ENCODE measurements around the gene SLC22A14.
"Not testable (repeated sequence)": the region's sequence is repeated elsewhere in the genome, so short reads cannot be mapped to it uniquely, and the experiment has no call there.

SLC22A14 gene

DNA sequence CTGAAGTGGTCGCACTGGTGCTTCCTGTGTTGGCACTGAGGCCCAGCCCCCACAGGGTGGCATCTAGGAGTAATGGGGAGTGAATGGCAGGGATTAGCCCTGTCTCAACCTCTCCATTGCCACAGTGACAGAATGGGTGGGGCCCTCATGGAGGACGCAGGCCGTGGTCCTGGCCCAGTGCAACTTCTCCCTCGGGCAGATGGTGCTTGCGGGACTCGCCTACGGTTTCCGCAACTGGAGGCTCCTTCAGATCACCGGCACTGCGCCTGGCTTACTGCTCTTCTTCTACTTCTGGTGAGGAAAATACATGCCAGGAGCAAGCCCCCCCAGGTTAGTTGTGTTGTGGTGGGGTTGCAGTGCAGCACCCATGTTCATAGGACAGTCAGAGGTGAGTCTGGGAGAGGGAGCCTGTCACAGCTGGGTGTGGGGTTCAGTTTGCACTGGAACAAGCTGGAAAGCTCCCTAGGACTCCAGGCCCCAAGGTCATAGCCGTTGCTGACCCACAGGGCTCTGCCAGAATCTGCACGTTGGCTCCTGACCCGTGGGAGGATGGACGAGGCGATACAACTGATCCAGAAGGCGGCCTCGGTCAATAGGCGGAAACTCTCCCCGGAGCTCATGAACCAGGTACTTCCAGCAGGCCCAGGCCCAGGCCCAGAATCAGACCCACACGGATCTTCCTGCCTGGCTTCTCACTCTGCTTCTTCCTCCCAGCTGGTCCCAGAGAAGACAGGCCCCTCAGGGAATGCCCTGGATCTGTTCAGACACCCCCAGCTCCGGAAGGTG, 7.0 kb upstream of the SLC22A14 start:
- FAIRE-seq: no peak

DNA sequence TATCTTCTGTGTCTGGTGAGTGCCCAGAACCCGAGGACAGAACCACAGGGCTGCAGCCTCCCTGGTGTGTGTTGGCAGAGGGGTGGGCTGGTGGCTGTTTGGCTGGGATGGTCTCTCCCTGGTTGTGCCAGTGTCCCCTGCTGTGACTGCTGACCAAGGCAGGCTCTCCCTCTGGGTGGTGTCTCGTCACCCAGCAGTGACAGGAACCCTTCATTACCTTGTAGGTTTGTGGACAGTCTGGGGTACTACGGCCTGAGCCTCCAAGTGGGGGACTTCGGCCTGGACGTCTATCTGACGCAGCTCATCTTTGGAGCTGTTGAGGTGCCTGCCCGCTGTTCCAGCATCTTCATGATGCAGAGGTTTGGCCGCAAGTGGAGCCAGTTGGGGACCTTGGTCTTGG, 6.4 kb upstream of the SLC22A14 start:
- FAIRE-seq: no peak

GRCh38 chr3:38276081-38276916, 5.8 kb upstream of the SLC22A14 start:
- FAIRE-seq: no peak

DNA sequence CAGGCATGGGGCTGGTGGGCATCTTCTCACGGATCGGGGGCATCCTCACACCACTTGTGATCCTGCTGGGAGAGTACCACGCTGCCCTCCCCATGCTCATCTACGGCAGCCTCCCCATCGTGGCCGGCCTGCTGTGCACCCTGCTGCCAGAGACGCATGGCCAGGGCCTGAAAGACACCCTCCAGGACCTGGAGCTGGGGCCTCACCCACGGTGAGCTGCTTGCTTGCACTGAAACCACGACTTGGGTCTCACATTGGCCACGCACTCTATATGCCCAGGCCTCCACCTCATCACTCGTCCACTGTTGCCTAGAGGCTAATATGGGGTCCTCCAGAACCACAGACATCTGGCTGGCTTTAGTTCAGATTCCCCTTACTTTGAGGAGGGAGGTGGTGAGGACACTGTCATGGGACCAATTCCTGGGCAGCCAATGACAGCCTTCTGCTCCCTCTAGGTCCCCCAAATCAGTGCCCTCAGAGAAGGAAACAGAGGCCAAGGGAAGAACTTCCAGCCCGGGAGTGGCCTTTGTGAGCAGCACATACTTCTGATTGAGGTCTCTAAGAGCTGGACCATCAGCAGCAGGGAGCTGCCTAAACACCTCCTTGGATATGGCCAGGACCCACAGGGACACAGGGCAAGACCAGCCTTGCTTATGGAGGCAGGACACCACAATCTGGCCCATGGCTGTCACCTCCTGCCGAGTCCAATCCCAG, 5.0 kb upstream of the SLC22A14 start:
- FAIRE-seq: no peak

GRCh38 chr3:38278841-38279240, 3.3 kb upstream of the SLC22A14 start:
- no peak for FAIRE-seq

DNA sequence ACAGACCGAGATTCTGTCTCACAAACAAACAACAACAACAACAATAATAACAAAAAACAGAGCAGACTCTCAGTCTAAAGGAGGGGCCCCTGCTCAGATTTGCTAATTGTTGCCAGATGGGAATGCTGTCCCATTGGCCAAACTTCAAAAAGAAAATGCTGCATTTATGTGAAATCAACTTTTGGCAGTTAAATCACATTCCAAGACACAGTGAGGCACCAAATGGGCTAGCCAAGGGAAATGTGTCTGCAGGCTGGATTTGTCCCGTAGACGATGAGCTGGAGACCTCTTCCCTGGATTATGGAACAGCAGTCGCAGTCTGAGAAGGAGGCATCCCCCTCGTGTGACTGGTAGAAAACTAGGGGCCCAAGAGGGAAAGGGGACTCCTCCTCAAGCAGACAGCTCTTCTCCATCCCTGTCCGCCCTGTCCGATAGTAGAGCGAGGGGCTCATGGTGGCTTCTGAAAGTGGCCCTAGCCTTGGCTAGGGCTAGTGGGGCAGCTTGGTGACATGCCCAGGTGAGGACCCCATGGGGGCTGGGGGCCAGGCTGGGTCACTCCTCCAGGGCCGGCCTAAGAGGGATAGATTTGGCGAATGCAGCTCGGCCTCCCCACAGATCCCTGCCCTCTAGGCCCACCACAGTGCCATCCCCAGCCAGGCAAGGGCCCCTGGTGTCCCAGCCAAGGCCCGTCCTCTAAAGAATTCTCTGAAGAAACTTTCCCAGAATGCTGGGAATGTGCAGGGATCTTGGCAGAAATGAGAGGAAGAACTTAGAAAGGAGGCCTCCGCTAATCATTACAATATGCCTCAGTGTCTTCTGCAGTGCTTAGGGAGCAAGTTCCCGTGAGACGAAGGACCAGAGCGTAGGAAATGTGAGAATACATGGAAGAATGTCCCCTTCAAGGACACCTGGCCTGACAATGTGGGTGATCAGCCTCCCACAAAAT, 2.0 kb downstream of the SLC22A14 start:
- FAIRE-seq: no peak

- FAIRE-seq: no peak
These were observed 2.7 kb downstream of the SLC22A14 start for GRCh38 chr3:38284756-38285150.

DNA sequence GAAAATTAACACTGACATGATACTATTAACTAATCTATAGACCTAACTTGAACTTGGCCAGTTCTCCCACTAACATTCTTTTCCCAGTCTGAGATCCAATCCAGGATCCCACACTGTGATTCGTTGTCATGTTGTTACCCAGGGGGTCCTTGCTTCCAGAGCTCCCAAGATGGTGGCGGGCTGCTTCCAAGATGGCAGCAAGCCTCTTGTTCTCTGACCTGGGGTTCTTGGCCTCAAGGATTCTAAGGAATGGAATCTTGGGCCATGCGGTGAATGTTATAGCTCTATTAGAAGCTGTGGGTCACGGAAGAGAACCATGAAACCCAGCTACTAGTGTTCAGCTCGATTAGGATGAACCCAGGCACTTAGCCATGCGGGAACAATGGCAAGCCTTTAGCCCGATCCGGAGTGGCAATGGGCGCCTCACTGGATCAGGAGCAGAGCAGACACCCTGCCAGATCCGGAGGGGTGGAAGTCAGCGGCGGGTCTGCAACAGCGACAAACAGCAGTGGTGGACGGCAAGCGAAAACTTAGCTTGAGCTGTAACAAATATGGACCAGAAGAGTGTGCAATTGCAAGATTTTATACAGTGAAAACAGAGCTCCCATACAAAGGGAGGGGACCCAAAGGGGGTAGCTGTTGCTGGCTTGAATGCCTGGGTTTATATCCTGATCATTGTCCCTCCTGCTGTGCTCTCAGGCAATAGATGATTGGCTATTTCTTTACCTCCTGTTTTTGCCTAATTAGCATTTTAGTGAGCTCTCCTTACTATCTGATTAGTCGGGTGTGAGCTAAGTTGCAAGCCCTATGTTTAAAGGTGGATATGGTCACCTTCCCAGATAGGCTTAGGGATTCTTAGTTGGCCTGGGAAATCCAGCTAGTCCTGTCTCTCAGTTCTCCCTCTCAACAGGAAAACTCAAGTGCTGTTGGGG, 7.5 kb downstream of the SLC22A14 start:
- not testable (repeated sequence) for FAIRE-seq

GRCh38 chr3:38297053-38297452, 15.0 kb downstream of the SLC22A14 start:
- not testable (repeated sequence) for FAIRE-seq

- FAIRE-seq: no peak
These were observed 15.4 kb downstream of the SLC22A14 start for GRCh38 chr3:38297537-38297936.

DNA sequence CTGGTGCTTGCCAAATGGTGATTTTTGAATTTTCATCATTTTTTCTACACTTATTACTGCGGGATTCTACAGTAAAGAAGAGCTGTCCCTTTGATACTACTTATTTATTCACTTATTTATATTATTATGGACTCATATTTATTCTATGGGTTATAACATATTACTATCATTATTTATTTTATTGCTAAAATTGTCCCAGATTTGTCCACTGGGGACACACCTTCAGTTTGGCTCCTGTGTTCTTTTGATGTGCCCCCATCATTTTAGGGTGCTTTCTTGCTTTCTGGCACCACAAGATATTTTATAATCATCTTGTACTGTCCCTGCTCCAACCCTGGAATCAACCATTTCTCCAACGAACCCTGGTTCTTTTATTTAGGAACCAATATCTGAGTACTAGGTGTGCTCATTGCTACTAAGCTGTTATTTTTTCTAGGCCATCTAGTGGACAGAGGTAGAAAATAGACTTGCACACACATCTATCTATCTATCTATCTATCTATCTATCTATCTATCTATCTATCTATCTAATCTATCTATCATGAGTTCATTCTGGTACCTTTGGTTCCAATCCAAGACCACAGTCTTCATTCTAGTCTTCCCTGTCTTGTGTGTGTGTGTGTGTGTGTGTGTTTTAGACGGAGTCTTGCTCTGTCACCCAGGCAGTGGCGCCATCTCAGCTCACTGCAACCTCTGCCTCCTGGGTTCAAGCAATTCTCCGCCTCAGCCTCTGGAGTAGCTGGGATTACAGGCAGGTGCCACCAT, 16.0 kb downstream of the SLC22A14 start:
- FAIRE-seq: no peak

- FAIRE-seq: no peak
These were observed 24.8 kb downstream of the SLC22A14 start for GRCh38 chr3:38306941-38307340.

GRCh38 chr3:38307599-38307998, 25.5 kb downstream of the SLC22A14 start:
- no peak for FAIRE-seq

DNA sequence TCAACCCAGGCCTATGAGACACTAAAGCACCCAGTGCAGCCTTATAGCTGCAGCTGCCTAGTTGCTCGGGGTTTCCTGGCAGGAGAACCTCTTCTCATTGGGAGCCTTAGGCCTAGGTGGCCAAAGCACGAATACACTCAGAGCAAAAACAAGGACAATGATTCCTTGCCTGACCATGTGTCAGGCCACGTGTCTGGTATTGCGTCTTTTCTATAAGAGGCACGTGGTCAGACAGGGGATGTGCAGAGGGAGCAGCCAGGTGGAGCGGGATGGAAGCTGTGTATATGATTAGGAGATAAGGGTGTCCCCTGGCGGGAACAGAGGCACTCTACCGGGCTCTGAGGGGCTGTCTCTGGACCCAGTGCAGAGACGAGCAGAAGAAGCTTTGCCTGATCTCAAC, 26.4 kb downstream of the SLC22A14 start:
- no peak for FAIRE-seq

DNA sequence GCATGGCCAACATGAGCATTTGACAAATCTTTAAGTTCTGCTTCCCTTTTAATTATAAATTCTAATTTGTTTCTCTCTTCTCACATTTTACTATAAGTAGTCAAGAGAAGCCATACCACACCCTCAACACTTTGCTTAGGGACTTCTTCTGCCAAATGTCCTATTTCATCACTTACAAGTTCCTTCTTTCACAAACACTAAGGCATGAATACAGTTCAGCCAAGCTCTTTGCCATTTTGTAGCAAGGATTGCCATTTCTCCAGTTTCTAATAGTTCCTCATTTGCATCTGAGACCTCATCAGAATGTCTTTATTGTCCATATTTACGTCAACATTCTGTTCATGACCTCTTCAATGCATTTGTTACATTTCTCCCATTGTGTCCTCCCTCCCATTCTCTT, 29.4 kb downstream of the SLC22A14 start:
- no peak for FAIRE-seq

GRCh38 chr3:38311941-38312340, 29.8 kb downstream of the SLC22A14 start:
- FAIRE-seq: no peak

GRCh38 chr3:38312356-38312755, 30.3 kb downstream of the SLC22A14 start:
- no peak for FAIRE-seq

DNA sequence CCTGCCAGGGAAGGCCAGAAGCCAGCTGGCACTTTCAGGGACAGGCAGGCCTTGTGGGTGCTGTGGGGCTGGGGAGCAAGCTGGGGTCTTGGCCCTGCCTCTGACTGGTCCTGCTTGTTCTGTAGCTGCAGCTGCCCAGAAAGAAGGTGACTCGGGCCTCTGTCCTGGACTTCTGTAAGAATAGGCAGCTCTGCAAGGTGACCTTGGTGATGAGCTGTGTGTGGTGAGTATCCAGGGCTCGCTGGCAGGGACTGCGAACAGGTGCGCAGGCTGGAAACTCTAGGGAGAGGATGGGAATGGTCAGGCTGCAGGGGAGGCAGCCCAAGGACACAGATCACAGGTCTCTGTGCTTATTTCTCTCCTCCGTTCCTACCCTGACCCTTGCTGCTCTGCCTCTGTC, 31.2 kb downstream of the SLC22A14 start:
- FAIRE-seq: no peak

DNA sequence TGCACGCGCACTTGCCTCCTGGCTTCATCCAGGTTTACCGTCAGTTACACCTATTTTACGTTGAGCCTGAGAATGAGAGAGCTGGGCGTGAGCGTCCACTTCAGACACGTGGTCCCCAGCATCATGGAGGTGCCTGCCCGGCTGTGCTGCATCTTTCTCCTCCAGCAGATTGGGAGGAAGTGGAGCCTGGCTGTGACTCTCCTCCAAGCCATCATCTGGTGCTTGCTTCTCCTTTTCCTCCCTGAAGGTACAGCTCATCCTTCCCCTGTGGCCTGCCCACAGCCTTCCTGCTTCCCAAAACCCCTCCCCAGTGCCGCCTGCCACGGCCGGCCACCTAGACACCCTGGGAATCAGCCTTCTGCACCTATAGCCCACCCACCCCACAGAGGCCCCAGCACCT, 31.6 kb downstream of the SLC22A14 start:
- FAIRE-seq: no peak

GRCh38 chr3:38314112-38314763, 32.1 kb downstream of the SLC22A14 start:
- FAIRE-seq: no peak
